ENCODE measurements around the gene ZDHHC20.
"Not testable (repeated sequence)": the region's sequence is repeated elsewhere in the genome, so short reads cannot be mapped to it uniquely, and the experiment has no call there.

ZDHHC20 gene

GRCh38 chr13:21435231-21435630, 23.9 kb downstream of the ZDHHC20 start:
- DNase-seq (ENCODE audit: low read depth), result no peak

GRCh38 chr13:21434588-21434987, 24.5 kb downstream of the ZDHHC20 start:
- DNase-seq (ENCODE audit: low read depth), result no peak

- no peak for DNase-seq (ENCODE audit: low read depth)
Measured at GRCh38 chr13:21429211-21429610, 29.9 kb downstream of the ZDHHC20 start.

GRCh38 chr13:21427741-21428140, 31.4 kb downstream of the ZDHHC20 start:
- no peak for DNase-seq (ENCODE audit: low read depth)

- no peak for DNase-seq (ENCODE audit: low read depth)
Measured at GRCh38 chr13:21426238-21426637, 32.9 kb downstream of the ZDHHC20 start.

- no peak for DNase-seq (ENCODE audit: low read depth)
Measured at GRCh38 chr13:21420706-21421105, 38.4 kb downstream of the ZDHHC20 start.

- DNase-seq (ENCODE audit: low read depth), result no peak
Measured at GRCh38 chr13:21413013-21413412, 46.1 kb downstream of the ZDHHC20 start.

- DNase-seq (ENCODE audit: low read depth), result not testable (repeated sequence)
Measured at GRCh38 chr13:21410453-21410852, 48.6 kb downstream of the ZDHHC20 start.

- DNase-seq (ENCODE audit: low read depth), result no peak
Measured at GRCh38 chr13:21405309-21405708, 53.8 kb downstream of the ZDHHC20 start.

- DNase-seq (ENCODE audit: low read depth), result no peak
Measured at GRCh38 chr13:21402586-21403307, 56.4 kb downstream of the ZDHHC20 start.

- DNase-seq (ENCODE audit: low read depth), result no peak
Measured at GRCh38 chr13:21399741-21400140, 59.4 kb downstream of the ZDHHC20 start.

GRCh38 chr13:21395953-21396352, 63.1 kb downstream of the ZDHHC20 start:
- no peak for DNase-seq (ENCODE audit: low read depth)

GRCh38 chr13:21389124-21389523, 70.0 kb downstream of the ZDHHC20 start:
- no peak for DNase-seq (ENCODE audit: low read depth)

- no peak for DNase-seq (ENCODE audit: low read depth)
Measured at GRCh38 chr13:21385710-21386109, 73.4 kb downstream of the ZDHHC20 start.

GRCh38 chr13:21383090-21383489, 76.0 kb downstream of the ZDHHC20 start:
- DNase-seq (ENCODE audit: low read depth), result no peak

- DNase-seq (ENCODE audit: low read depth), result peak; percentile 80
Measured at GRCh38 chr13:21376998-21377985, 81.8 kb downstream of the ZDHHC20 start.

- no peak for DNase-seq (ENCODE audit: low read depth)
Measured at GRCh38 chr13:21372530-21372929, 86.6 kb downstream of the ZDHHC20 start.

- DNase-seq (ENCODE audit: low read depth), result no peak
Measured at GRCh38 chr13:21371011-21371410, 88.1 kb downstream of the ZDHHC20 start.

GRCh38 chr13:21365574-21365973, 93.5 kb downstream of the ZDHHC20 start:
- DNase-seq (ENCODE audit: low read depth), result no peak

GRCh38 chr13:21364916-21365315, 94.2 kb downstream of the ZDHHC20 start:
- DNase-seq (ENCODE audit: low read depth), result no peak

- DNase-seq (ENCODE audit: low read depth), result no peak
Measured at GRCh38 chr13:21364357-21364756, 94.7 kb downstream of the ZDHHC20 start.

GRCh38 chr13:21362741-21363140, 96.4 kb downstream of the ZDHHC20 start:
- DNase-seq (ENCODE audit: low read depth), result no peak

GRCh38 chr13:21361706-21362105, 97.4 kb downstream of the ZDHHC20 start:
- DNase-seq (ENCODE audit: low read depth), result no peak

Measured in CMK (cell line).